Liver (tissue), 9 donors: ENCODE results near the gene LRRC10. TPM values are rescaled to one million over a fixed set of nuclear protein-coding genes. Genes with fewer than 3 reads are reported as not detected.

Experiments used
- DNase-seq: peaks from one replicate; pipeline ENCODE4 v3.0.0-alpha.2; 2017; ENCODE audit warnings: low spot score
- H3K27ac ChIP-seq, 2 donors: one replicate each; pipeline ENCODE4 v1.7.0; 2013; ENCODE audit warnings: inconsistent platforms in 2 of 2, low read length in 2 of 2, control low read depth in 1 of 2, low read depth in 1 of 2, mild to moderate bottlenecking in 1 of 2
- H3K27me3 ChIP-seq, 4 donors: one replicate each; pipeline versions ENCODE4 v1.6.1 to v1.7.0; 2013; ENCODE audit warnings: low read length in 3 of 4, inconsistent platforms in 1 of 4, mild to moderate bottlenecking in 1 of 4, moderate library complexity in 1 of 4; ENCODE audit not compliant: control insufficient read depth in 4 of 4, insufficient read depth in 4 of 4
- H3K36me3 ChIP-seq, 4 donors: one replicate each; pipeline versions ENCODE4 v1.6.1 to v1.7.0; 2013; ENCODE audit warnings: low read length in 3 of 4, mild to moderate bottlenecking in 3 of 4, low read depth in 1 of 4, moderate library complexity in 1 of 4; ENCODE audit not compliant: control insufficient read depth in 4 of 4, insufficient read depth in 3 of 4
- H3K4me1 ChIP-seq, 4 donors: one replicate each; pipeline versions ENCODE4 v1.6.1 to v1.7.0; 2013; ENCODE audit warnings: low read length in 3 of 4, mild to moderate bottlenecking in 3 of 4, moderate library complexity in 1 of 4; ENCODE audit not compliant: control insufficient read depth in 4 of 4, insufficient read depth in 4 of 4
- H3K4me3 ChIP-seq, 3 donors: one replicate each; pipeline versions ENCODE4 v1.6.1 to v1.7.0; 2013; ENCODE audit warnings: low read length in 3 of 3, control low read depth in 1 of 3, low read depth in 1 of 3, mild to moderate bottlenecking in 1 of 3
- H3K9ac ChIP-seq, 2 donors: one replicate each; pipeline ENCODE4 v1.7.0; 2013; ENCODE audit warnings: low read length in 2 of 2, mild to moderate bottlenecking in 2 of 2, moderate library complexity in 2 of 2, control low read depth in 1 of 2, low read depth in 1 of 2
- H3K9me3 ChIP-seq, 4 donors: one replicate each; pipeline versions ENCODE4 v1.6.1 to v1.7.0; 2013; ENCODE audit warnings: low read length in 3 of 4; ENCODE audit not compliant: control insufficient read depth in 4 of 4
- FOXA1 ChIP-seq: IDR thresholded peaks from 2 replicates; pipeline ENCODE4 v1.6.1; 2016; ENCODE audit warnings: antibody characterized with exemption
- FOXA2 ChIP-seq: IDR thresholded peaks from 2 replicates; pipeline ENCODE4 v1.6.1; 2016; ENCODE audit warnings: antibody characterized with exemption
- GABPA ChIP-seq, 2 donors: IDR thresholded peaks in 1 of 2; conservative IDR thresholded peaks in 1 of 2; 2 replicates each; pipeline ENCODE4 v1.6.1; 2016; ENCODE audit warnings: antibody characterized with exemption in 2 of 2, mild to moderate bottlenecking in 1 of 2, moderate library complexity in 1 of 2
- HNF4A ChIP-seq, 2 donors: conservative IDR thresholded peaks; 2 replicates each; pipeline ENCODE4 v1.6.1; 2016; ENCODE audit warnings: antibody characterized with exemption in 2 of 2, mild to moderate bottlenecking in 2 of 2
- HNF4G ChIP-seq: IDR thresholded peaks from 2 replicates; pipeline ENCODE4 v1.6.1; 2016; ENCODE audit warnings: antibody characterized with exemption
- JUND ChIP-seq, 2 donors: IDR thresholded peaks; 2 replicates each; pipeline ENCODE4 v1.6.1; 2016; ENCODE audit warnings: antibody characterized with exemption in 2 of 2
- NR2F2 ChIP-seq: IDR thresholded peaks from 2 replicates; pipeline ENCODE4 v1.6.1; 2016; ENCODE audit warnings: antibody characterized with exemption
- RAD21 ChIP-seq, 2 donors: IDR thresholded peaks; 2 replicates each; pipeline ENCODE4 v1.6.1; 2016; ENCODE audit warnings: antibody characterized with exemption in 2 of 2, mild to moderate bottlenecking in 2 of 2
- RXRA ChIP-seq, 2 donors: IDR thresholded peaks; 2 replicates each; pipeline ENCODE4 v1.6.1; 2017 to 2018; ENCODE audit warnings: antibody characterized with exemption in 2 of 2, mild to moderate bottlenecking in 1 of 2
- SP1 ChIP-seq: IDR thresholded peaks from 2 replicates; pipeline ENCODE4 v1.6.1; 2018; ENCODE audit warnings: antibody characterized with exemption, mild to moderate bottlenecking
- YY1 ChIP-seq: IDR thresholded peaks from 2 replicates; pipeline ENCODE4 v1.6.1; 2016; ENCODE audit warnings: antibody characterized with exemption, mild to moderate bottlenecking
- WGBS: extraction: QIAGEN DNeasy Blood & Tissue Kit; methylation state at CpG from one replicate; pipeline ENCODE4 v1.1.7; 2013; 5-methylcytosine and 5-hydroxymethylcytosine counted together
- polyA plus RNA-seq, 2 donors: library from polyadenylated mRNA; stranded (reverse) in 1 of 2; unstranded in 1 of 2; fragments of 200-250 nt in 1 of 2; fragments of >200 nt in 1 of 2; fragmentation: Nextera tagmentation in 1 of 2; extraction: Ambion mirVana in 1 of 2; gene quantifications; one replicate each; pipeline versions ENCODE4 v1.2.1 to v1.2.3, GENCODE V29; 2013 to 2015
- total RNA-seq, 2 donors: library from RNA; depleted of rRNA; stranded (reverse); fragments of >200 nt; gene quantifications; one replicate each; pipeline ENCODE4 v1.2.3, GENCODE V29; 2014
- TF ChIP-seq, protein P1 (sequence below): fragments of 150-350 bp; IDR thresholded peaks from 2 replicates; pipeline ENCODE4 v1.5.1; 2017; ENCODE audit warnings: improper control_type of control experiment, low read depth, low read length; ENCODE audit not compliant: missing input control
- TF ChIP-seq, protein P2 (sequence below): IDR thresholded peaks from 2 replicates; pipeline ENCODE4 v1.6.1; 2016; ENCODE audit warnings: antibody characterized with exemption, mild to moderate bottlenecking
- TF ChIP-seq, protein P3 (sequence below): IDR thresholded peaks from 2 replicates; pipeline ENCODE4 v1.6.1; 2016; ENCODE audit warnings: antibody characterized with exemption
- TF ChIP-seq, protein P4 (sequence below): IDR thresholded peaks from 2 replicates; pipeline ENCODE4 v1.6.1; 2016; ENCODE audit warnings: antibody characterized with exemption
- donor health status: healthy.
- donor health status: healthy.
- donor health status: healthy.
- donor health status: healthy.
- donor health status: healthy.

Gene LRRC10
- total and polyA plus RNA-seq, 4 donors: not detected

DNA sequence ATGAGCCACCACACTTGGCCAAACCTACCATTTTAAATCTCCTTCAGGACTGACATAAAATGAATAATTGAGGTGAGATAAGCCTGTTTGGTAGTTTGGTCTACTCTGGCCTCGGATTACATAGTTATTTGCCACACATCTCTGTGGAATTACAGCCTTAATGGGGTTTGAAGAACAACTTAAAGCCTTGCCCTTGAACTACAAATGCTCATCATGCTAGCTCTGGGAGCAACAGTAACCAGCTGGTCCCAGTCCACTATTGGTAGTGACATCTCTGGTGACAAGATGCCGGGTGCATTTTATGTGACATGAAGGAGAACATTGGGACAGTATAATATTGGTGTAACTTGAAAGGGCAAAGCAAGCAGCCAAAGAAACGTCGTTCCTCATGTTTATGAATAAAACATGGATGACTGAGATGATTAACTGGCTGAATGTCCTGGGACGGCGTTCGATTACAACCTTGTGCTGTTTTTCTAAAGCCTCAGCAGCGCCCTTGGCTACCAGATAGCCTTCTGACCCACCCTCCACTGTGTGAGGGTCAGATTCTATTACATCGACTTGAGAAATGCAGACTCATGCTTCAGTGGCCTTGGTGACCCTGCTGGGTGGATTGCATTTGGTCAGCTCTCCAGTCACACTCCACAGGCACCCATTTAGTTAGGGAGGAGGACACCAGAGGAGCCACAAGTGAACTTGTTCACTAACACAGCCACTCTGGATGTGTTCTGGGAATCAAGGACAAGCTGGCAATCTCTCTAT is 46.9 kb upstream of the LRRC10 start:
- H3K9ac ChIP-seq: no peak overlapping the region
- no peak overlapping the region for H3K4me3 ChIP-seq
- no peak overlapping the region for H3K27ac ChIP-seq
- TF ChIP-seq, protein P1, sequence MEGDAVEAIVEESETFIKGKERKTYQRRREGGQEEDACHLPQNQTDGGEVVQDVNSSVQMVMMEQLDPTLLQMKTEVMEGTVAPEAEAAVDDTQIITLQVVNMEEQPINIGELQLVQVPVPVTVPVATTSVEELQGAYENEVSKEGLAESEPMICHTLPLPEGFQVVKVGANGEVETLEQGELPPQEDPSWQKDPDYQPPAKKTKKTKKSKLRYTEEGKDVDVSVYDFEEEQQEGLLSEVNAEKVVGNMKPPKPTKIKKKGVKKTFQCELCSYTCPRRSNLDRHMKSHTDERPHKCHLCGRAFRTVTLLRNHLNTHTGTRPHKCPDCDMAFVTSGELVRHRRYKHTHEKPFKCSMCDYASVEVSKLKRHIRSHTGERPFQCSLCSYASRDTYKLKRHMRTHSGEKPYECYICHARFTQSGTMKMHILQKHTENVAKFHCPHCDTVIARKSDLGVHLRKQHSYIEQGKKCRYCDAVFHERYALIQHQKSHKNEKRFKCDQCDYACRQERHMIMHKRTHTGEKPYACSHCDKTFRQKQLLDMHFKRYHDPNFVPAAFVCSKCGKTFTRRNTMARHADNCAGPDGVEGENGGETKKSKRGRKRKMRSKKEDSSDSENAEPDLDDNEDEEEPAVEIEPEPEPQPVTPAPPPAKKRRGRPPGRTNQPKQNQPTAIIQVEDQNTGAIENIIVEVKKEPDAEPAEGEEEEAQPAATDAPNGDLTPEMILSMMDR: no peak
- TF ChIP-seq NR2F2: peak; percentile 79
- TF ChIP-seq, protein P2, sequence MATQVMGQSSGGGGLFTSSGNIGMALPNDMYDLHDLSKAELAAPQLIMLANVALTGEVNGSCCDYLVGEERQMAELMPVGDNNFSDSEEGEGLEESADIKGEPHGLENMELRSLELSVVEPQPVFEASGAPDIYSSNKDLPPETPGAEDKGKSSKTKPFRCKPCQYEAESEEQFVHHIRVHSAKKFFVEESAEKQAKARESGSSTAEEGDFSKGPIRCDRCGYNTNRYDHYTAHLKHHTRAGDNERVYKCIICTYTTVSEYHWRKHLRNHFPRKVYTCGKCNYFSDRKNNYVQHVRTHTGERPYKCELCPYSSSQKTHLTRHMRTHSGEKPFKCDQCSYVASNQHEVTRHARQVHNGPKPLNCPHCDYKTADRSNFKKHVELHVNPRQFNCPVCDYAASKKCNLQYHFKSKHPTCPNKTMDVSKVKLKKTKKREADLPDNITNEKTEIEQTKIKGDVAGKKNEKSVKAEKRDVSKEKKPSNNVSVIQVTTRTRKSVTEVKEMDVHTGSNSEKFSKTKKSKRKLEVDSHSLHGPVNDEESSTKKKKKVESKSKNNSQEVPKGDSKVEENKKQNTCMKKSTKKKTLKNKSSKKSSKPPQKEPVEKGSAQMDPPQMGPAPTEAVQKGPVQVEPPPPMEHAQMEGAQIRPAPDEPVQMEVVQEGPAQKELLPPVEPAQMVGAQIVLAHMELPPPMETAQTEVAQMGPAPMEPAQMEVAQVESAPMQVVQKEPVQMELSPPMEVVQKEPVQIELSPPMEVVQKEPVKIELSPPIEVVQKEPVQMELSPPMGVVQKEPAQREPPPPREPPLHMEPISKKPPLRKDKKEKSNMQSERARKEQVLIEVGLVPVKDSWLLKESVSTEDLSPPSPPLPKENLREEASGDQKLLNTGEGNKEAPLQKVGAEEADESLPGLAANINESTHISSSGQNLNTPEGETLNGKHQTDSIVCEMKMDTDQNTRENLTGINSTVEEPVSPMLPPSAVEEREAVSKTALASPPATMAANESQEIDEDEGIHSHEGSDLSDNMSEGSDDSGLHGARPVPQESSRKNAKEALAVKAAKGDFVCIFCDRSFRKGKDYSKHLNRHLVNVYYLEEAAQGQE: no peak
- TF ChIP-seq RXRA (IDR thresholded peaks at IDR 0.05): no peak
- no peak for TF ChIP-seq YY1
- H3K36me3 ChIP-seq: no peaks in the 10 kb centered on the region
- H3K4me1 ChIP-seq: no peaks in the 10 kb centered on the region
- peak; percentile 50 for DNase-seq
- 76% methylated on average over 9 of the region's 9 CpGs for WGBS
- peaks cover 0 to 2% (median 0%) of the 10 kb centered on the region in 4 donors for H3K27me3 ChIP-seq
- H3K9me3 ChIP-seq: no peaks in the 10 kb centered on the region

DNA sequence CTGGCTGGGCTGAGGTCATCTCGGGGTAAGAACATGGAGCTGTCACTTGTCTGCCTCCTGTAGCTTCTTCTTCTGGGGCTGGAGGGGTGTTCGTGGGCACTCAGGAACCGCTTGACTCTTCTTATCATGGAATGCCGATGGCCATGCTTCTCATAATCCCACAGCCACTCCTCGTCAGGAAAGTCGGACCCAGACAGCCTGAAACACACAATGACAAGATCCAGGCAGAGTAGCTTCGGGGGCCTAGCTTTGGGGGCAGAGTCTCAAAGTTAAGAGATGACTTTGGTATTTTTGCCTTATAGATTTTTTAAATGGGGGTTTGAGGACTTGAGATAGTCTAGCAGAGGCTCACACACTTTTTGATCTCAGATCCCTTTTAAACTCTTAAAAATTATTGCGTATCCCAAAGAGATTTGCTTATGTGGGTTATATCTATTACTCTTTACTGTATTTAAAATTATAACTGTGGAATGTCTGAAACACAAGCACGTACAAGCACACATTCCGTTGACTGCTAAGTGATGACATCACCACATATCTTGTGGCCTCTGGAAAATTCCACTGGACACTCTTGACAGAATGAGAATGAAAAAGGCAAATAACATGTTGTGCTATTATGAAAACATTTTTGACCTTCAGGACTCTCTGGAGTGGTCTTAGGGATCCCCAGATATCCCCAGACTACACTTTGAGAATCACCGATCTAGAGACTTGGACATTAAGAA is 45.1 kb upstream of the LRRC10 start:
- Histone ChIP-seq H3K36me3 (no peaks in the 10 kb centered on the region), H3K4me1 (no peaks in the 10 kb centered on the region), H3K4me3 (no peak overlapping the region), H3K27me3 (peaks cover 0 to 2% (median 0%) of the 10 kb centered on the region in 4 donors), H3K9ac (no peak overlapping the region), H3K27ac (no peak overlapping the region), H3K9me3 (no peaks in the 10 kb centered on the region)
- 88% methylated on average over 11 of the region's 11 CpGs for WGBS
- TF ChIP-seq SP1: no peak
- no peak for TF ChIP-seq RAD21 (IDR thresholded peaks at IDR 0.05)
- TF ChIP-seq, protein P1: no peak
- TF ChIP-seq HNF4A (conservative IDR thresholded peaks at IDR 0.05): no peak
- TF ChIP-seq YY1: no peak
- no peak for TF ChIP-seq NR2F2
- TF ChIP-seq, protein P3, sequence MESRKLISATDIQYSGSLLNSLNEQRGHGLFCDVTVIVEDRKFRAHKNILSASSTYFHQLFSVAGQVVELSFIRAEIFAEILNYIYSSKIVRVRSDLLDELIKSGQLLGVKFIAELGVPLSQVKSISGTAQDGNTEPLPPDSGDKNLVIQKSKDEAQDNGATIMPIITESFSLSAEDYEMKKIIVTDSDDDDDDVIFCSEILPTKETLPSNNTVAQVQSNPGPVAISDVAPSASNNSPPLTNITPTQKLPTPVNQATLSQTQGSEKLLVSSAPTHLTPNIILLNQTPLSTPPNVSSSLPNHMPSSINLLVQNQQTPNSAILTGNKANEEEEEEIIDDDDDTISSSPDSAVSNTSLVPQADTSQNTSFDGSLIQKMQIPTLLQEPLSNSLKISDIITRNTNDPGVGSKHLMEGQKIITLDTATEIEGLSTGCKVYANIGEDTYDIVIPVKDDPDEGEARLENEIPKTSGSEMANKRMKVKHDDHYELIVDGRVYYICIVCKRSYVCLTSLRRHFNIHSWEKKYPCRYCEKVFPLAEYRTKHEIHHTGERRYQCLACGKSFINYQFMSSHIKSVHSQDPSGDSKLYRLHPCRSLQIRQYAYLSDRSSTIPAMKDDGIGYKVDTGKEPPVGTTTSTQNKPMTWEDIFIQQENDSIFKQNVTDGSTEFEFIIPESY: no peak
- TF ChIP-seq, protein P2: no peak
- TF ChIP-seq FOXA1: no peak
- TF ChIP-seq, protein P4, sequence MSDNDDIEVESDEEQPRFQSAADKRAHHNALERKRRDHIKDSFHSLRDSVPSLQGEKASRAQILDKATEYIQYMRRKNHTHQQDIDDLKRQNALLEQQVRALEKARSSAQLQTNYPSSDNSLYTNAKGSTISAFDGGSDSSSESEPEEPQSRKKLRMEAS: no peak
- TF ChIP-seq HNF4G: no peak
- TF ChIP-seq RXRA (IDR thresholded peaks at IDR 0.05): no peak
- no peak for TF ChIP-seq FOXA2
- no peak for TF ChIP-seq JUND (IDR thresholded peaks at IDR 0.05)
- no peak for TF ChIP-seq GABPA (IDR thresholded peaks at IDR 0.05 in 1 of 2, conservative IDR thresholded peaks at IDR 0.05 in 1 of 2)
- DNase-seq: no peak
